Aorta (tissue), 5 donors: ENCODE results near the gene JAK1. TPM values are rescaled to one million over a fixed set of nuclear protein-coding genes. Genes with fewer than 3 reads are reported as not detected.
A peak's percentile ranks its signal among the peaks of the same experiment; 100 is the strongest.
"Not testable (repeated sequence)": the region's sequence is repeated elsewhere in the genome, so short reads cannot be mapped to it uniquely, and the experiment has no call there.

ENCODE experiments used
- ATAC-seq: fragments of 200-7000 bp; cut with Tn5 transposase; one replicate; pipeline ENCODE4 v1.9.1; 2022; ENCODE audit warnings: moderate library complexity; ENCODE audit not compliant: low FRiP score
- DNase-seq, 2 donors: peaks; one replicate each; pipeline ENCODE4 v3.0.0-alpha.2; 2020
- H3K27ac ChIP-seq, 2 donors: one replicate each; pipeline ENCODE4 v1.5.1; 2013; ENCODE audit warnings: low read length in 2 of 2, mild to moderate bottlenecking in 2 of 2, moderate library complexity in 2 of 2, control low read depth in 1 of 2, inconsistent platforms in 1 of 2, low read depth in 1 of 2
- H3K27me3 ChIP-seq, 2 donors: one replicate each; pipeline ENCODE4 v1.6.1; 2013; ENCODE audit warnings: control low read depth in 1 of 2, low read length in 1 of 2, mild to moderate bottlenecking in 1 of 2, moderate library complexity in 1 of 2; ENCODE audit not compliant: insufficient read depth in 2 of 2, control insufficient read depth in 1 of 2
- H3K36me3 ChIP-seq, 2 donors: one replicate each; pipeline ENCODE4 v1.6.1; 2013; ENCODE audit warnings: control low read depth in 1 of 2, low read length in 1 of 2, mild to moderate bottlenecking in 1 of 2; ENCODE audit not compliant: insufficient read depth in 2 of 2, control insufficient read depth in 1 of 2
- H3K4me1 ChIP-seq, 2 donors: one replicate each; pipeline ENCODE4 v1.6.1; 2013; ENCODE audit warnings: low read length in 2 of 2, control low read depth in 1 of 2, mild to moderate bottlenecking in 1 of 2, moderate library complexity in 1 of 2; ENCODE audit not compliant: insufficient read depth in 2 of 2, control insufficient read depth in 1 of 2
- H3K4me3 ChIP-seq, 2 donors: one replicate each; pipeline ENCODE4 v1.5.1; 2013; ENCODE audit warnings: low read length in 2 of 2, control low read depth in 1 of 2, mild to moderate bottlenecking in 1 of 2
- H3K9me3 ChIP-seq: one replicate; pipeline ENCODE4 v1.6.1; 2013; ENCODE audit warnings: mild to moderate bottlenecking, low read length; ENCODE audit not compliant: control insufficient read depth
- WGBS, 2 donors: extraction: QIAGEN DNeasy Blood & Tissue Kit; methylation state at CpG; one replicate each; pipeline ENCODE4 v1.1.7; 2013; 5-methylcytosine and 5-hydroxymethylcytosine counted together
- intact Hi-C, 2 donors: fragments of 100-400 bp; cut with DNase I; formaldehyde crosslinking; loops; one replicate each; pipeline versions ENCODE4 v1.14.2 to v1.15.0; 2022
- polyA plus RNA-seq, 2 donors: library from polyadenylated mRNA; stranded (reverse); fragments of 200-250 nt; gene quantifications; one replicate each; pipeline ENCODE4 v1.2.3, GENCODE V29; 2013
- total RNA-seq, 2 donors: library from RNA; stranded (reverse); fragmentation: NEBNext Ultra II Directional; extraction: Animal tissue kit (Norgen Biotek cat#: 25700); gene quantifications; one replicate each; pipeline ENCODE4 v1.2.1, GENCODE V29; 2021
- donor health status: healthy with polysubstance abuse.
- donor health status: Bipolar disorder and iron deficiency.
- donor health status: DM: no; HTN: no; CAD: no.
- donor health status: DM: no; HTN: no; CAD: no.
- donor health status: DM: yes; HTN: yes; CAD: no.

Gene JAK1
- total and polyA plus RNA-seq, 4 donors = 24.3 to 132 (median 74.6) TPM

GRCh38 chr1:65002156-65002507 is 35.8 kb upstream of the JAK1 start:
- H3K4me3 ChIP-seq = peak overlapping the region; percentile 42 to 68
- H3K4me1 ChIP-seq = peaks cover 0 to 2% of the 10 kb centered on the region in 2 donors
- no peaks in the 10 kb centered on the region for H3K36me3 ChIP-seq
- WGBS, 2 donors = 56 to 61% methylated on average over 12 of the region's 12 CpGs
- H3K27me3 ChIP-seq = no peaks in the 10 kb centered on the region
- intact Hi-C loops = loop anchor here (5.0 kb wide), 2 partner anchors 35 to 65 kb away; partner anchors contain the start of gene JAK1 (in 1 of the 2)
- ATAC-seq (no peak), DNase-seq (no peak)
- no peaks in the 10 kb centered on the region for H3K9me3 ChIP-seq
- H3K27ac ChIP-seq = peak overlapping the region; percentile 83 to 98

DNA sequence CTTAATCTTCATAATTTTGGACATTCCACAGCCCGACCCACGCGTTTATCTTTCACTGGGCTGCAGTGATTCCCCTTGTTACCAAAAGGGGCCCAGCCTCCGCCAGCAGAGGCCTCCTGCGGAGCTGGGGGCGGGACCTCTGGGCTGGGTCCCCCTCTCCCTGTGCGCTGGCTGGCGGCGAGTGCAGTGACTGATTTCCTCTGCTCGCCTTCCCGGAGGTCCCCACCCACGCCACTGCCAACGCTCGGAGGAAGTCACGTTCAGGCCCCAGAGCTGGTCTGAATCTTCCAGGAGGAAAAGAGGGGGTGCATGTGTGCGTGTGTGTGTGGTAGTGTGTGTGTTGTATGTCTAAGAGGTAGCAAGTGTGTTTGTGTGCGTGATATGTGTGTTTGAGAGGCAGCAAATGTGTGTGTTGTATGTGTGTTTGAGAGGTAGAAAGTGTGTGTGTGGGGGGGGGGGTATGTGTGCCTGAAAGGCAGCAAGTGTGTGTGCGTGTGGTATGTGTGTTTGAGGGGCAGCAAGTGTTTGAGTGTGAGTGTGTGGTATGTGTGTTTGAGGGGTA is 35.0 kb upstream of the JAK1 start:
- ATAC-seq = peak; percentile 71
- Histone ChIP-seq H3K27me3 (no peaks in the 10 kb centered on the region), H3K4me3 (no peak overlapping the region), H3K9me3 (no peaks in the 10 kb centered on the region), H3K27ac (no peak overlapping the region), H3K36me3 (no peaks in the 10 kb centered on the region), H3K4me1 (peaks cover 0 to 2% of the 10 kb centered on the region in 2 donors)
- 70 to 71% methylated on average over 18 of the region's 18 CpGs for WGBS, 2 donors
- intact Hi-C loops = loop anchor here (5.0 kb wide), 2 partner anchors 34 to 66 kb away; partner anchors contain the start of gene JAK1 (in 1 of the 2)
- peak; percentile 91 for DNase-seq

DNA sequence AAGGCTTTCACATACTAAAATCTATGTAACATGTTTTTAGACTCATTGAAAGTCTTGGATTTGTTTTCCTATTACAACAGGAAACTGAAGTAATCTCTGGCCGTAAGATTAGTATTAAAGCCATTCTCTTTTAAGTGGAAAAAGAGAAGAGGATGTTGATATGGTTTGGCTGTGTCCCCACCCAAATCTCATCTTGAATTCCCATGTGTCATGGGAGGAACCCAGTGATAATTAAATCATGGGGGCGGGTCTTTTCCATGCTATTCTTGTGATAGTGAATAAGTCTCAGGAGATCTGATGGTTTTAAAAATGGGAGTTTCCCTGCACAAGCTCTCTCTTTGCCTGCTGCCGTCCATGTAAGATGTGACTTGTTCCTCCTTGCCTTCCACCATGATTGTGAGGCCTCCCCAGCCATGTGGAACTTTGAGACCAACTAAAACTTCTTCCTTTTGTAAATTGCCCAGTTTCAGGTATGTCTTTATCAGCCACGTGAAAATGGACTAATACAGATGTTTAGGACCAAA is 32.1 kb upstream of the JAK1 start:
- H3K36me3 ChIP-seq, H3K27ac ChIP-seq, intact Hi-C loops, H3K4me3 ChIP-seq, DNase-seq, ATAC-seq, H3K9me3 ChIP-seq, H3K4me1 ChIP-seq, H3K27me3 ChIP-seq: not testable (repeated sequence)
- WGBS, 2 donors = 91 to 93% methylated on average over 4 of the region's 4 CpGs

GRCh38 chr1:64996541-64997257 is 30.4 kb upstream of the JAK1 start:
- 65 to 78% methylated on average over 6 of the region's 6 CpGs for WGBS, 2 donors
- intact Hi-C loops = no loop called here
- ATAC-seq = no peak

DNA sequence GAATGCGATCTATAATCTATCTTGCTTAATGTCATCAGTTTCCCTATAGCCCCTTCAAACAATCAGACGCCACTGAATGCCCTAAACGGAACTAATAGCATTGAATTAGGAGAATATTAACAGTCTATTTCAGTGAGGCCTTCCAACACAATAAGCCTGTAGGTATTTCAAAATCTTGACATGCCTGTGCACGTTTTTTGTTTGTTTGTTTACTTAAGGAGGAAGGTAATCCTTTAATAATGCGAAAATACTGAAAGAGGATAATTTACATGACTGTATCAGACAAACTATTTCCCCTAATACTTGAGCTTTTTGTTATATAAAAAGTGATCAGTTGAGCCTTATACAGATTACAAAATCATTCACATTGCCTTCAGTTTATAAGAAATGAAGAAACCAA is 29.0 kb upstream of the JAK1 start:
- DNase-seq (no peak), ATAC-seq (no peak)
- Histone ChIP-seq H3K27ac (no peak overlapping the region), H3K4me3 (no peak overlapping the region), H3K27me3 (no peaks in the 10 kb centered on the region), H3K9me3 (no peaks in the 10 kb centered on the region), H3K36me3 (no peaks in the 10 kb centered on the region), H3K4me1 (no peaks in the 10 kb centered on the region)
- intact Hi-C loops = no loop called here
- WGBS, 2 donors = 88 to 92% methylated on average over 5 of the region's 5 CpGs

More at GRCh38 chr1:64996541-64997257, 30.4 kb upstream of the JAK1 start:
- no peaks in the 10 kb centered on the region for H3K36me3 ChIP-seq
- H3K27me3 ChIP-seq = no peaks in the 10 kb centered on the region
- no peak for DNase-seq
- no peaks in the 10 kb centered on the region for H3K9me3 ChIP-seq
- H3K4me3 ChIP-seq = no peak overlapping the region
- no peak overlapping the region for H3K27ac ChIP-seq
- no peaks in the 10 kb centered on the region for H3K4me1 ChIP-seq

DNA sequence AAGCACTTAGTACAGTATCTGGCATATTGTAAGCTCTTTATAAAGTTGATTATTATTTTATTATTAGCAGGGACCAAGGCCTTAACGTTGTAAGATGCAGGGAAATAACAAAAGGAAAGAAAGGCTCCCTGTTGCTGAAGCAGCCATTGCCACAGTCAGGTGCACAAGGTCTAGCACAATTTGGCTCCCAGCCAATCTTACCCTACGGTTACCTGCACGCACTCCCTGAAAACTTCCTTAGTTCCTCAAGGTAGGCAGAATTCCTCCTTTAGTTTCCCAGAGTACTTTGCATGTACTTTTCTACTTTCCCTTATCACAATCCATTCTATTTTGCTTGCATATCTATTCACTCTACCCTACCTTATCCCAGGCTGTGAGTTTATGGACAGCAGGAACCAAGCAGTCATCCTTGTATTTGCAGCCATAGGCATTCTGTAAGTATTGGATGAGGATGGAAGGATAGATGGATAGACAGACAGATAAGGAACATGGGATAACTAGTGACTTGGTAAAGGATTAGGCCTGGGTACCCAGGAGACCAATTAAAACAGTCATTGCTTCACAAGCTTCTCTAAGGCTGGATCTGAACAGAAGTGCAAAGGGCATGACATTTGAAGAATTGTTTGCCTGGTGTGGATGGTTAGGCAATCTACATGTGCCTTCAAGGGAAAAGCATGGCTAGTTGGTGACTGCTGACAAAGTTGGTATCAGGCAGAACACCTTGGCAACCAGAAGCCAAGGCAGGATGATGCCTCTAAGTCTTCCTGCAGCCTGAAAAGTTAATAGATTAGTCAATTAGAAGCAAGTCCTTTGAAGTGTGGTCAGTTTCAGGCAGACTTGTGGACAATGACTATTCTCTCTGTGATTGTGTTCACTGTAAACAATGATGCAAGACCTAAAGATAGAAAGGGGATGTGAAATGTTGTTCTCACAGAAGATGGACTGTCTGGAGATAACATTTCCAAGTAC is 20.8 kb upstream of the JAK1 start:
- no peak overlapping the region for H3K27ac ChIP-seq
- DNase-seq (no peak), ATAC-seq (no peak)
- no peaks in the 10 kb centered on the region for H3K27me3 ChIP-seq
- peaks cover 0 to 8% of the 10 kb centered on the region in 2 donors for H3K36me3 ChIP-seq
- peaks cover 0 to 1% of the 10 kb centered on the region in 2 donors for H3K4me1 ChIP-seq
- H3K9me3 ChIP-seq = no peaks in the 10 kb centered on the region
- WGBS, 2 donors = 73 to 76% methylated on average over 3 of the region's 3 CpGs
- intact Hi-C loops = no loop called here
- no peak overlapping the region for H3K4me3 ChIP-seq

DNA sequence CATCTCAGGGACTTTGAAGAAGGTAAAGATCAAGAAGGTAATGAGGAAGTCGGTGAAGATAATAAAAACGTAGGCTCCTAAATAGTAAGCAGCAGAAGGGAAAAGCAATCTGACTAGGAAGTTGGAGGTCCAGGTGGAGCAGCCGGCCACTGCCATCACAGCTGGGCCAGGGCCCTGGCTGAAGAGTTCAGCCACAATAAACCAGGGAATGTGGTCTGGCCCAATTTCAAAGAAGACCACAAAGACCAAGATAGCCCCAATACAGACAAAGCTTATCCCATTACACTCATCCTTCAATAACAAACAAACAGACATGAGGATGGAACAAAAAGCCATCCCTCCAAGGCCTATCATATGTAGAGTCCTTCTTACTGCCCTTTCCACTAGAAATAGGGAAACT is 18.4 kb upstream of the JAK1 start:
- DNase-seq (no peak), ATAC-seq (no peak)
- no peaks in the 10 kb centered on the region for H3K27me3 ChIP-seq
- H3K9me3 ChIP-seq = no peaks in the 10 kb centered on the region
- peaks cover 0 to 1% of the 10 kb centered on the region in 2 donors for H3K4me1 ChIP-seq
- no peak overlapping the region for H3K4me3 ChIP-seq
- no peak overlapping the region for H3K27ac ChIP-seq
- intact Hi-C loops = no loop called here
- H3K36me3 ChIP-seq = peaks cover 0 to 8% of the 10 kb centered on the region in 2 donors
- 88 to 92% methylated on average over 3 of the region's 3 CpGs for WGBS, 2 donors

- H3K27ac ChIP-seq = no peak overlapping the region
- H3K4me1 ChIP-seq = peaks cover 0 to 1% of the 10 kb centered on the region in 2 donors
- H3K27me3 ChIP-seq = no peaks in the 10 kb centered on the region
- ATAC-seq (no peak), DNase-seq (no peak)
- peaks cover 0 to 7% of the 10 kb centered on the region in 2 donors for H3K36me3 ChIP-seq
- H3K4me3 ChIP-seq = no peak overlapping the region
- intact Hi-C loops = no loop called here
- H3K9me3 ChIP-seq = no peaks in the 10 kb centered on the region
- 83 to 92% methylated on average over 3 of the region's 3 CpGs for WGBS, 2 donors
These were observed 17.8 kb upstream of the JAK1 start for GRCh38 chr1:64984106-64984505.
